NCI-H2227 (cell line): Measurements from ENCODE around the gene XDH.

ENCODE experiments used
- DNase-seq: peaks from one replicate; lab custom pipeline; 2025; ENCODE audit not compliant: unreplicated experiment; lab: John Stamatoyannopoulos, UW

XDH gene

GRCh38 chr2:31414601-31415241 lies at the start of gene XDH:
Gene XDH, minus strand, starts transcription at chr2:31414742. Its CDS starts 76 bp downstream, at chr2:31414666.
- no peak for DNase-seq

- no peak for DNase-seq
These were observed 43.1 kb upstream of the XDH start for GRCh38 chr2:31457651-31458050.

GRCh38 chr2:31446848-31447247 lies 32.3 kb upstream of the XDH start:
- no peak for DNase-seq

- DNase-seq = no peak
These were observed 27.8 kb upstream of the XDH start for GRCh38 chr2:31442376-31442775.

GRCh38 chr2:31440764-31441163 lies 26.2 kb upstream of the XDH start:
- no peak for DNase-seq

GRCh38 chr2:31434911-31435310 lies 20.4 kb upstream of the XDH start:
- no peak for DNase-seq

GRCh38 chr2:31433541-31433940 lies 19.0 kb upstream of the XDH start:
- DNase-seq = no peak

GRCh38 chr2:31430439-31431165 lies 16.1 kb upstream of the XDH start:
- no peak for DNase-seq

- no peak for DNase-seq
These were observed 15.4 kb upstream of the XDH start for GRCh38 chr2:31429759-31430438.

- DNase-seq = no peak
These were observed 14.5 kb upstream of the XDH start for GRCh38 chr2:31429040-31429439.

- no peak for DNase-seq
These were observed 13.5 kb upstream of the XDH start for GRCh38 chr2:31428001-31428418.

GRCh38 chr2:31426096-31426495 lies 11.6 kb upstream of the XDH start:
- no peak for DNase-seq

- DNase-seq = no peak
These were observed 7.1 kb upstream of the XDH start for GRCh38 chr2:31421634-31422033.

- DNase-seq = no peak
These were observed 6.4 kb upstream of the XDH start for GRCh38 chr2:31420936-31421335.

GRCh38 chr2:31419386-31419785 lies 4.8 kb upstream of the XDH start:
- no peak for DNase-seq

- DNase-seq = no peak
These were observed 879 bp upstream of the XDH start for GRCh38 chr2:31415421-31415820.

- no peak for DNase-seq
These were observed 536 bp downstream of the XDH start for GRCh38 chr2:31413862-31414550.

- DNase-seq = no peak
These were observed 1.5 kb downstream of the XDH start for GRCh38 chr2:31413025-31413424.

GRCh38 chr2:31411771-31412170 lies 2.8 kb downstream of the XDH start:
- no peak for DNase-seq

- no peak for DNase-seq
These were observed 7.8 kb downstream of the XDH start for GRCh38 chr2:31406593-31407385.

GRCh38 chr2:31404827-31405226 lies 9.7 kb downstream of the XDH start:
- no peak for DNase-seq
